H1 (cell line): ENCODE results near the gene ANKRD65. TPM values are rescaled to one million over a fixed set of nuclear protein-coding genes. Genes with fewer than 3 reads are reported as not detected.

ENCODE experiments used
- CTBP2 ChIP-seq: IDR thresholded peaks from 2 replicates; pipeline ENCODE4 v1.7.0; 2011; ENCODE audit warnings: borderline replicate concordance, mild to moderate bottlenecking, moderate library complexity, mixed read lengths, low read length; ENCODE audit not compliant: insufficient read depth, insufficient read length
- EZH2 ChIP-seq: fragments of 200-600 bp; sonication (generic); IDR thresholded peaks from 2 replicates; pipeline ENCODE4 v1.7.1; 2012; ENCODE audit warnings: low read depth, mild to moderate bottlenecking, moderate library complexity, low read length, inconsistent platforms; ENCODE audit not compliant: severe bottlenecking
- RBBP5 ChIP-seq: IDR thresholded peaks from 2 replicates; pipeline ENCODE4 v1.7.1; 2012; ENCODE audit warnings: low read depth, mild to moderate bottlenecking, inconsistent platforms, low read length, moderate library complexity, borderline replicate concordance
- SIN3A ChIP-seq, 2 experiments: IDR thresholded peaks in 1 of 2; conservative IDR thresholded peaks in 1 of 2; 2 replicates each; pipeline ENCODE4 v1.6.1; 2011 to 2012; ENCODE audit warnings: low read length in 2 of 2, improper control_type of control experiment in 1 of 2, low read depth in 1 of 2, mild to moderate bottlenecking in 1 of 2
- SRF ChIP-seq: IDR thresholded peaks from 2 replicates; pipeline ENCODE4 v1.6.1; 2011; ENCODE audit warnings: mild to moderate bottlenecking, low read depth, low read length, moderate library complexity
- TCF12 ChIP-seq: IDR thresholded peaks from 2 replicates; pipeline ENCODE4 v1.6.1; 2011; ENCODE audit warnings: low read depth, mild to moderate bottlenecking, low read length
- polyA plus RNA-seq, 7 experiments: library from polyadenylated mRNA; depleted of rRNA in 3 of 7; stranded (reverse) in 5 of 7; unstranded in 2 of 7; fragments of >200 nt in 5 of 7; fragments of 200-250 nt in 2 of 7; gene quantifications; 1 replicate in 5 of 7; 2 replicates in 1 of 7; 4 replicates in 1 of 7; pipeline versions ENCODE4 v1.2.1 to v1.2.3, GENCODE V29; 2011 to 2013; ENCODE audit warnings: missing spikeins in 2 of 7, mixed read lengths in 2 of 7
- total RNA-seq: library from RNA; stranded (reverse); fragmentation: NEBNext Ultra II Directional; extraction: Animal tissue kit (Norgen Biotek cat#: 25700); gene quantifications from 2 replicates; pipeline ENCODE4 v1.2.1, GENCODE V29; 2021

ANKRD65 gene
- total and polyA plus RNA-seq, 2 of the 8 experiments (the other 6 are each of a cell fraction or from before 2014, with no cell fraction given): 1.8 to 2.0 TPM

- TF ChIP-seq SRF (no peak), RBBP5 (no peak), EZH2 (no peak), TCF12 (no peak), SIN3A (conservative IDR thresholded peaks at IDR 0.05 in 1 of 2, IDR thresholded peaks at IDR 0.05 in 1 of 2; ENCODE audit: low read depth in 1 of 2, low read length in 2 of 2) (no peak), CTBP2 (no peak)
Observed at GRCh38 chr1:1425426-1425752, 4.3 kb upstream of the ANKRD65 start (continued).
